Lower leg skin (tissue), 4 donors: Measurements from ENCODE around the gene NARF. TPM values are rescaled to one million over a fixed set of nuclear protein-coding genes. Genes with fewer than 3 reads are reported as not detected.
A peak's percentile ranks its signal among the peaks of the same experiment; 100 is the strongest.

Experiments used
- DNase-seq, 2 donors: peaks; one replicate each; pipeline ENCODE4 v3.0.0-alpha.2; 2019; ENCODE audit warnings: low spot score in 2 of 2
- H3K4me3 ChIP-seq: fragments of 200-600 bp; sonication (generic); 2 replicates; pipeline ENCODE4 v1.5.1; 2017; ENCODE audit warnings: mild to moderate bottlenecking, low read depth; ENCODE audit not compliant: poor library complexity, severe bottlenecking
- CTCF ChIP-seq, 3 donors: fragments of 450-650 bp; IDR thresholded peaks; one replicate each; pipeline ENCODE4 v1.5.1; 2016; ENCODE audit warnings: antibody characterized with exemption in 3 of 3, mild to moderate bottlenecking in 3 of 3, moderate library complexity in 2 of 3
- POLR2A ChIP-seq, 2 donors: fragments of 450-650 bp; IDR thresholded peaks; one replicate each; pipeline ENCODE4 v1.6.1; 2016 to 2017; ENCODE audit warnings: antibody characterized with exemption in 2 of 2, mild to moderate bottlenecking in 1 of 2, moderate library complexity in 1 of 2
- WGBS, 2 donors: methylation state at CpG; one replicate each; pipeline ENCODE4 v1.1.5; 2018; 5-methylcytosine and 5-hydroxymethylcytosine counted together
- intact Hi-C: fragments of 100-400 bp; cut with DNase I; formaldehyde crosslinking; loops from one replicate; pipeline ENCODE4 v1.15.0; 2023; ENCODE audit warnings: low total_unique reads
- total RNA-seq, 4 donors: library from RNA; depleted of rRNA; stranded (reverse); fragments of >200 nt; gene quantifications; one replicate each; pipeline ENCODE4 v1.1.0, GENCODE V29; 2016

The NARF gene
- total RNA-seq, 4 donors from 2014 or later, result 39.9 to 59.2 (median 44.3) TPM

- WGBS, 2 donors, result 73 to 80% methylated on average over 10 of the region's 10 CpGs
- DNase-seq, result no peak
- H3K4me3 ChIP-seq, result no peak overlapping the region
- intact Hi-C loops, result no loop called here
- TF ChIP-seq POLR2A (IDR thresholded peaks at IDR 0.05) (no peak), CTCF (IDR thresholded peaks at IDR 0.05) (no peak)
Observed at GRCh38 chr17:82517230-82517865, 58.8 kb downstream of the NARF start.

- intact Hi-C loops, result no loop called here
- DNase-seq, result peak; percentile 89 to 97
- H3K4me3 ChIP-seq, result peak within 1 kb of the TSS; percentile 68
- WGBS, 2 donors, result 4 to 8% methylated on average over 27 to 80 of the region's 114 CpGs
- TF ChIP-seq POLR2A (IDR thresholded peaks at IDR 0.05) (no peak), CTCF (IDR thresholded peaks at IDR 0.05) (no peak)
Observed at GRCh38 chr17:82518826-82519810, 60.6 kb downstream of the NARF start, which contains the start of gene FOXK2. TSS of gene FOXK2 (plus strand) at chr17:82519732. CDS start at chr17:82519889, 157 bp downstream.

GRCh38 chr17:82519971-82520903 is 61.7 kb downstream of the NARF start:
- peak in 1 of 2 donors; percentile 90 for DNase-seq
- H3K4me3 ChIP-seq, result peak overlapping the region; percentile 68
- 0% methylated on average over 12 to 50 of the region's 94 CpGs for WGBS, 2 donors
- TF ChIP-seq CTCF (IDR thresholded peaks at IDR 0.05) (no peak), POLR2A (IDR thresholded peaks at IDR 0.05) (no peak)
- intact Hi-C loops, result no loop called here

- intact Hi-C loops, result no loop called here
- DNase-seq, result no peak
- H3K4me3 ChIP-seq, result no peak overlapping the region
- TF ChIP-seq CTCF (IDR thresholded peaks at IDR 0.05) (no peak), POLR2A (IDR thresholded peaks at IDR 0.05) (no peak)
- WGBS, 2 donors, result 23 to 30% methylated on average over 4 of the region's 4 CpGs
Observed at GRCh38 chr17:82524540-82524939, 66.0 kb downstream of the NARF start.

GRCh38 chr17:82525712-82526111 is 67.2 kb downstream of the NARF start:
- WGBS, 2 donors, result 27 to 36% methylated on average over 4 of the region's 4 CpGs
- intact Hi-C loops, result no loop called here
- DNase-seq, result no peak
- H3K4me3 ChIP-seq, result no peak overlapping the region
- TF ChIP-seq CTCF (IDR thresholded peaks at IDR 0.05) (no peak), POLR2A (IDR thresholded peaks at IDR 0.05) (no peak)
